SJCRH30 (cell line): Measurements from ENCODE around the gene ERFE. TPM values are rescaled to one million over a fixed set of nuclear protein-coding genes. Genes with fewer than 3 reads are reported as not detected.
"Not testable (repeated sequence)": the region's sequence is repeated elsewhere in the genome, so short reads cannot be mapped to it uniquely, and the experiment has no call there.

ENCODE experiments used
- DNase-seq, 2 experiments: peaks; one replicate each; pipeline ENCODE4 v3.0.0-alpha.2; 2015 to 2020
- H3K27ac ChIP-seq: fragments of 250-450 bp; sonication (Bioruptor Pico); 2 replicates; pipeline ENCODE4 v1.5.1; 2020; ENCODE audit warnings: mild to moderate bottlenecking, moderate library complexity
- H3K27me3 ChIP-seq: fragments of 250-450 bp; sonication (Bioruptor Pico); 2 replicates; pipeline ENCODE4 v1.5.1; 2020; ENCODE audit warnings: mild to moderate bottlenecking, moderate library complexity
- H3K36me3 ChIP-seq: fragments of 250-450 bp; sonication (Bioruptor Pico); 2 replicates; pipeline ENCODE4 v1.5.1; 2020; ENCODE audit warnings: mild to moderate bottlenecking, moderate library complexity
- H3K4me1 ChIP-seq: fragments of 250-450 bp; sonication (Bioruptor Pico); 2 replicates; pipeline ENCODE4 v1.5.1; 2020; ENCODE audit warnings: mild to moderate bottlenecking, moderate library complexity
- H3K4me3 ChIP-seq: fragments of 250-450 bp; sonication (Bioruptor Pico); 2 replicates; pipeline ENCODE4 v1.5.1; 2020; ENCODE audit warnings: mild to moderate bottlenecking, moderate library complexity
- H3K9me3 ChIP-seq: fragments of 250-450 bp; sonication (Bioruptor Pico); replicated peaks from 2 replicates; pipeline ENCODE4 v1.5.1; 2020; ENCODE audit warnings: mild to moderate bottlenecking, moderate library complexity
- total RNA-seq: library from RNA; depleted of rRNA; stranded (reverse); fragments of >200 nt; shearing (Covaris generic); gene quantifications from 2 replicates; pipeline ENCODE4 v1.2.3, GENCODE V29; 2014

ERFE gene
- total RNA-seq, 1 experiment from 2014 or later, result 10.4 TPM

DNA sequence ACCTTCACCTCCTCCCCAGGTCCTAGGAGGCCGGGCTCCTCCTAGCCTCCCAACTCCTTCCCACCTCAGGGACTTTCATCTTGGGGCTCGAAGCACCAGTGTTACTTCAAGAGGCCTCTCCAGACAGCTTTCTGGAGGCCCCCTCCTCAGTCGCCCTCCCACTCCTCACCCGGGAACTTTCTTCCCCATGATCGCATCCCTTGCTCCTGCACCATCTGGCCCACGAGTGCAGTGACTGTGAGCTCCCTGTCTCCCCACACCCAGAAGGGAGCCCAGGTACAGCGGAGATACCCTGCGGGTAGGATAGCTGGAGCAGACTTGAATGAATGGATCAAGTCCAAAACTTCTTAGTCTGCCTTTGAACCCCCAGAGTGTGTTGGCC lies 6.1 kb downstream of the ERFE start:
- H3K27ac ChIP-seq, result no peak overlapping the region
- no peaks in the 10 kb centered on the region for H3K27me3 ChIP-seq
- peaks cover 6% of the 10 kb centered on the region for H3K4me1 ChIP-seq
- peaks cover 15% of the 10 kb centered on the region for H3K36me3 ChIP-seq
- H3K4me3 ChIP-seq, result no peak overlapping the region
- no peak for DNase-seq
- no peaks in the 10 kb centered on the region for H3K9me3 ChIP-seq

DNA sequence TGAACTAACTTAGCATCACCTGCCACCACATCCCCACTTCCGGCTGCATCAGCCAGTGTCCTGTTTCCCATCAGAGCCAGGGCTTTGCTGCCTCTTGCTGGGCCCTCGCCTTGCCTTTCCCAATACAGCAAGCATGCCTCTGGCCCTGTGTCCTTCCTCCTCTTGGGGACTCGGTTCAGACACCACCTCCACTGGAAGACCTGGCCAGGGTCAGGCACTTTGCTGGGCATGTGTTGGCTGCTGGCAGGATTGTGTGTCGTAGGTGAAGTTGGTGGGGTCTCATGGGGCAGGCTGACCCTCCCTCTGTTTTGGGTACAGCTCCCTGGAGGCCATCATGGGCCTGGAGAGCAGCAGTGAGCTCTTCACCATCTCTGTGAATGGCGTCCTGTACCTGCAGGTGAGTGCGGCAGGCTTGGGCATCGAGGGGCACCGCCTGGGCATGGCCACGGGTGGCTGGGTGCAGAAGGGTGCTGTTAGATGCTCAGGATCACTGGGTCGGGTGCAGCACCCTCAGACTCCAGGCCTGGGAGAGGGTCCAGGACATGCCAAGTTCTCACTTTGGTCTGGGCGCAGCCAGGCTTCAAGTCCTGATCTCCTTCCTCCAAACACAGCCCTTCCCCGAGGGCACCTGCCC lies 6.6 kb downstream of the ERFE start:
- Histone ChIP-seq H3K27me3 (no peaks in the 10 kb centered on the region), H3K9me3 (no peaks in the 10 kb centered on the region), H3K4me3 (no peak overlapping the region), H3K4me1 (peaks cover 6% of the 10 kb centered on the region), H3K27ac (no peak overlapping the region), H3K36me3 (peaks cover 20% of the 10 kb centered on the region)
- no peak for DNase-seq

- no peaks in the 10 kb centered on the region for H3K27me3 ChIP-seq
- H3K4me3 ChIP-seq, result no peak overlapping the region
- H3K4me1 ChIP-seq, result peaks cover 2% of the 10 kb centered on the region; the same call in 1 of the 2 replicates
- no peak overlapping the region for H3K27ac ChIP-seq
- H3K36me3 ChIP-seq, result peaks cover 30% of the 10 kb centered on the region
- DNase-seq, result no peak
- H3K9me3 ChIP-seq, result no peaks in the 10 kb centered on the region
Measured at GRCh38 chr2:238166391-238167343, 7.9 kb downstream of the ERFE start.

DNA sequence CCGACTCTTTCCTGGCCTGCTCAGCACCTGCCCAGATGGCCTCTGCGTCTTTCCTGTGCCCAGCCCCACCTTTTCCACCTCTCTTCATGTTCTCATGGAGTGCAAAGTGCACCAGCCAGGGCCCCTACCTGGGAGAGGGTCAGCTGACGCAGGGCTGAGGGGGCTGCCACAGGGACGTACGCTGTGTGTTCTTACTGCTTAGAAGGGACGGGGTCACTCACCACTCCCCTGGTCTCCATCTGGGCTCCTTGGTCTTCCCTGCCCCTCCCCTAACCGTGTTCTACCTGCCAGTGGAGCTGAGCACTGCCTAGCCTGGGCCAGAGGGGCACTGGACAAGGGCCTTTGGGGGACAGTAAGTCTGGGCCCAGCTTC lies 8.6 kb downstream of the ERFE start:
- peaks cover 34% of the 10 kb centered on the region for H3K36me3 ChIP-seq
- H3K4me3 ChIP-seq, result no peak overlapping the region
- no peak overlapping the region for H3K27ac ChIP-seq
- DNase-seq, result no peak
- H3K27me3 ChIP-seq, result no peaks in the 10 kb centered on the region
- no peaks in the 10 kb centered on the region for H3K9me3 ChIP-seq
- peaks cover 2% of the 10 kb centered on the region; the same call in 1 of the 2 replicates for H3K4me1 ChIP-seq

DNA sequence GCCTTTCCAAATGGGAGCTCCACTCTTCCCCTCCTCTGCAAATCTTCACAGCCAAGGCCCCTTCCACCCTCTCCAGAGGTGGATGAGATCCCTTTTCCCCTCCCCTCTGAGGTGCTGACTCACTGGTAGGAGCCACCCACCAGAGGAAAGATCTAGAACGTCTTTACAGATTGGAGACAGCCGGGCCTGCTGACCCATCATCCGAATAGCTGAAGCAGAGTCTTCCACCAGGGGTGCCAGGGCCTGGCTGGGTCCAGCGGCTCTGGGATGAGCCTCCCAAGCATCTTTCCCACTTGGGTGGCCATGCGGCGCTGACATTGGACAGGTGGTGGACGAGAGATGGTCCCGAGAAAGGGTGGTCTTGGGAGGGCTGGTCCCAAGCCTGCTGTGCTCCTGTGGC lies 9.0 kb downstream of the ERFE start:
- H3K27me3 ChIP-seq, result no peaks in the 10 kb centered on the region
- no peak overlapping the region for H3K27ac ChIP-seq
- DNase-seq, result no peak
- peaks cover 38% of the 10 kb centered on the region for H3K36me3 ChIP-seq
- H3K9me3 ChIP-seq, result no peaks in the 10 kb centered on the region
- H3K4me3 ChIP-seq, result no peak overlapping the region
- peaks cover 2% of the 10 kb centered on the region; the same call in 1 of the 2 replicates for H3K4me1 ChIP-seq

DNA sequence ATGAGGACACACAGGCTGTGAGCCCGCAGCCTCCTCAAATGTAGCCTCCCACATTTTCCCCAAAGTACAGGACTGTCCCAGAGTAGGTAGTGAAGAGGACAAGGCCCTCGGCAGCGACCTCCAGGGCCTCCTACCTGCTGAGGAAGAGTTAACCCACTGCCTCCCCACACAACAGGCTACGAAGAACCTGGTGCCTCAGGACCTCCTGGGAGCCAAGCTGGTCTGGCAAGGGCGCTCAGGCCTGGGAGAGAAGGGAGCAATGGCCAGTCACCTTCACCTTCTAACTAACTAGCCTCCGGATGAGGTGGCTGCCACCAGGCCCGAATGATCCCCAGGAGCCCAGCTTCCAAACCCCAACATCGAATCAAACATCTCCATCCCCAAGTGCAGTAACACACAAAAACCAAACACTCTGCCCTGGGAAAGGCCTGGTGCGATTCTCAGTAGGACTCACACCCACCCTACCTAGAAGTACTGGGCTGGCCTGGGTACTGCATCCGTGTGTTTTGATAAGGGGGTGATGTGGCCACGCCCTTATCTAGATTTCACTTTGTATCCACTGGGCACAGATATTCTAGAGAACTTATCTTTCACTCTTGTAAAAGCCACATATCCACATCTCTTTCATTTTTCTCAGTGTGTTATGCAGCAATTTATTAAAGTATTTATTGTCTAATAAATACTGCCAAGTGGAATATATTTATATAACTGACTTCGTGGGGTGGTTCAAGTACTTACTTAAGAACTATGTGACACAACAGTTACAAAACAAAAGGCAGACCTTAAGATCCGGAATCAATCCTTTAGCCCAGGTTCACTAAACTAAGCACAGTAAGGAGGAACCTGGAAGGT lies 9.7 kb downstream of the ERFE start:
- no peak for DNase-seq
- H3K27me3 ChIP-seq, result no peaks in the 10 kb centered on the region
- peaks cover 40% of the 10 kb centered on the region for H3K36me3 ChIP-seq
- no peak overlapping the region for H3K27ac ChIP-seq
- H3K4me1 ChIP-seq, result peaks cover 2% of the 10 kb centered on the region; the same call in 1 of the 2 replicates
- no peak overlapping the region for H3K4me3 ChIP-seq
- H3K9me3 ChIP-seq, result no peaks in the 10 kb centered on the region

- peaks cover 47% of the 10 kb centered on the region for H3K36me3 ChIP-seq
- no peak for DNase-seq
Measured at GRCh38 chr2:238169048-238169707, 10.4 kb downstream of the ERFE start.

GRCh38 chr2:238169708-238170251 lies 11.0 kb downstream of the ERFE start:
- Histone ChIP-seq H3K36me3 (peaks cover 53% of the 10 kb centered on the region), H3K27me3 (no peaks in the 10 kb centered on the region), H3K4me3 (no peak overlapping the region), H3K27ac (no peak overlapping the region), H3K4me1 (peaks cover 2% of the 10 kb centered on the region; the same call in 1 of the 2 replicates), H3K9me3 (no peaks in the 10 kb centered on the region)
- DNase-seq, result no peak

More at GRCh38 chr2:238169048-238169707, 10.4 kb downstream of the ERFE start:
- Histone ChIP-seq H3K27ac (no peak overlapping the region), H3K4me1 (peaks cover 2% of the 10 kb centered on the region; the same call in 1 of the 2 replicates), H3K27me3 (no peaks in the 10 kb centered on the region), H3K9me3 (no peaks in the 10 kb centered on the region), H3K4me3 (no peak overlapping the region)

- Histone ChIP-seq H3K9me3 (no peaks in the 10 kb centered on the region), H3K27ac (no peak overlapping the region), H3K4me3 (no peak overlapping the region), H3K36me3 (peaks cover 60% of the 10 kb centered on the region), H3K4me1 (peaks cover 2% of the 10 kb centered on the region; the same call in 1 of the 2 replicates), H3K27me3 (no peaks in the 10 kb centered on the region)
- DNase-seq, result no peak
Measured at GRCh38 chr2:238170386-238171071, 11.8 kb downstream of the ERFE start.

- H3K9me3 ChIP-seq, H3K4me1 ChIP-seq, H3K27ac ChIP-seq, DNase-seq, H3K4me3 ChIP-seq, H3K27me3 ChIP-seq: not testable (repeated sequence)
- H3K36me3 ChIP-seq, result peaks cover 63% of the 10 kb centered on the region
Measured at GRCh38 chr2:238171072-238171431, 12.3 kb downstream of the ERFE start.

- H3K4me3 ChIP-seq, result no peak overlapping the region
- peaks cover 2% of the 10 kb centered on the region; the same call in 1 of the 2 replicates for H3K4me1 ChIP-seq
- no peaks in the 10 kb centered on the region for H3K27me3 ChIP-seq
- H3K36me3 ChIP-seq, result peaks cover 69% of the 10 kb centered on the region
- H3K27ac ChIP-seq, result no peak overlapping the region
- DNase-seq, result no peak
- H3K9me3 ChIP-seq, result no peaks in the 10 kb centered on the region
Measured at GRCh38 chr2:238171575-238172187, 12.9 kb downstream of the ERFE start.

- Histone ChIP-seq H3K27ac (no peak overlapping the region), H3K27me3 (no peaks in the 10 kb centered on the region), H3K4me1 (peaks cover 2% of the 10 kb centered on the region; the same call in 1 of the 2 replicates), H3K36me3 (peaks cover 76% of the 10 kb centered on the region), H3K9me3 (no peaks in the 10 kb centered on the region), H3K4me3 (no peak overlapping the region)
- no peak for DNase-seq
Measured at GRCh38 chr2:238172439-238172838, 13.7 kb downstream of the ERFE start.

DNA sequence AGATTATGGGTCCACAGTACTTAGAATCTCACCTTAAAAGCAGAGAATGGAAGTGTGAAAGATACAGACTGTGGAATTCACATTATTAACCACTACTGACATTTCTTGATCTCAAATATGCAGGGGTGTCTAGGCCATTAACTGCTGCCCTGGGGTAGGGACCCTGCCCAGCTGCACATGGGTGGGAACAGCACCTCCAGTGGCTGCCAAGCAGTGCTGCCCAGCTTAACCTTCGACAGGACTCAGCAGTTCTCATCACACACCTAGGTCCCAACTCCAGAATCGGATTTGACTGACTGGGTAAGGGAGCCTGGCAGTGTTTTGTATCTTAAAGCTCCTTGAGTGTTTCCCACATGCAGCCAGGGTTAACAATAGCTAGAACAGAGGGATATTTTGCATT lies 14.9 kb downstream of the ERFE start:
- no peaks in the 10 kb centered on the region for H3K9me3 ChIP-seq
- no peak overlapping the region for H3K4me3 ChIP-seq
- H3K4me1 ChIP-seq, result peaks cover 2% of the 10 kb centered on the region; the same call in 1 of the 2 replicates
- no peak for DNase-seq
- no peaks in the 10 kb centered on the region for H3K27me3 ChIP-seq
- H3K36me3 ChIP-seq, result peaks cover 85% of the 10 kb centered on the region
- H3K27ac ChIP-seq, result no peak overlapping the region
